Activated CD4-positive, alpha-beta T cell treated with anti-CD3 and anti-CD28 coated beads for 36 hours (primary cell): ENCODE results near the gene A3GALT2. TPM values are rescaled to one million over a fixed set of nuclear protein-coding genes. Genes with fewer than 3 reads are reported as not detected.
"Not testable (repeated sequence)": the region's sequence is repeated elsewhere in the genome, so short reads cannot be mapped to it uniquely, and the experiment has no call there.

ENCODE experiments used
- ATAC-seq: fragments of 200-7000 bp; cut with Tn5 transposase; one replicate; pipeline ENCODE4 v1.10.0; 2021; ENCODE audit warnings: mild to moderate bottlenecking, moderate library complexity
- CTCF ChIA-PET: fragments of 350-600 bp; sonication (Branson Sonifier 250); formaldehyde crosslinking; loops from one replicate; lab custom pipeline; 2021; ENCODE audit warnings: antibody characterized with exemption; lab: Charles Lee
- POLR2A ChIA-PET: fragments of 350-600 bp; sonication (Branson Sonifier 250); formaldehyde crosslinking; loops from one replicate; lab custom pipeline; 2021; ENCODE audit warnings: antibody characterized with exemption, inconsistent platforms; lab: Charles Lee
- DNase-seq: peaks from one replicate; pipeline ENCODE4 v3.0.0-alpha.2; 2020
- H3K27ac Mint-ChIP-seq: one replicate; pipeline ENCODE4 v1.8.0; 2021; ENCODE audit warnings: mixed read lengths
- H3K27me3 Mint-ChIP-seq: one replicate; pipeline ENCODE4 v1.8.0; 2021; ENCODE audit warnings: mixed read lengths
- H3K36me3 Mint-ChIP-seq: one replicate; pipeline ENCODE4 v1.8.0; 2021; ENCODE audit warnings: low read depth, mixed read lengths
- H3K4me1 Mint-ChIP-seq: one replicate; pipeline ENCODE4 v1.8.0; 2021; ENCODE audit warnings: mixed read lengths
- H3K4me3 Mint-ChIP-seq: one replicate; pipeline ENCODE4 v1.8.0; 2021; ENCODE audit warnings: mild to moderate bottlenecking, moderate library complexity, mixed read lengths
- H3K9me3 Mint-ChIP-seq: one replicate; pipeline ENCODE4 v1.8.0; 2021; ENCODE audit warnings: low read depth, mixed read lengths
- intact Hi-C, 2 experiments: fragments of 100-400 bp; cut with DNase I in 1 of 2; cut with micrococcal nuclease in 1 of 2; formaldehyde crosslinking; loops; one replicate each; pipeline versions ENCODE4 v1.14.2 to v1.15.1; 2022 to 2024; cut with DNase I, micrococcal nuclease
- total RNA-seq, 2 experiments: library from RNA; stranded (reverse); gene quantifications; one replicate each; pipeline ENCODE4 v1.2.3, GENCODE V29; 2021

Gene A3GALT2
- total RNA-seq, 2 experiments from 2014 or later, result not detected

DNA sequence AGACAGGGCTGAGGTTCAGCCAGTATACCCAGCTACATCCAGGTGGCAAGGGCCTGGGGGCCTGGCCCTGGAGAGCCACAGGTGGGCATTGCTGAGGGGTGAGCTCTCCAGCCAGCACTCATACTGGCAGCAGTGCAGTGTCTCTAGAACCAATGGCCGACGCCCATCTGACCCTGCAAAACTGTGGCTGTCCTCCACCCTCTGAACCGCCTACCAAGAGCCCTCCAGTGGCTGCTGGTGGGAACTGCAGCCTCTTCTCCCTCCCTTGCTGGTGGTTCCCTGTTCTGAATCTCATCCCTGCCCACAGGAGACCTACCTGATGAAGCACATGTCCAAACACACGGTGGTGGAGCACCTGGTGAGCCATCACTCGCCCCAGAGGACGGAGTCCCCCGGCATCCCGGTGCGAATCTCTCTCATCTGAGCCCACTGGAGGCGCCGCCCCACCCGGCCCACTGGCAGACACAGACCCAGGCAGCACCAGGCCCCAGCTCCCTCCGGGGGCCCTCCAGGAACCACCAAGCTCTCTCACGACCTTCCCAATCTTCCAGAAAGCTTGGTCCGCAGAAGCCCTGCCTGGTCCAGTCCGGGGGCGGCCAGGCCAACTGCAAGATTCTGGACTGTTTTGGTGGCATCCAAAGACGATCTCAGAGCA is 22.1 kb downstream of the A3GALT2 start:
- H3K4me1 Mint-ChIP-seq, result peaks cover 9% of the 10 kb centered on the region
- H3K36me3 Mint-ChIP-seq, result peaks cover 6% of the 10 kb centered on the region
- H3K27ac Mint-ChIP-seq, result no peak overlapping the region
- ChIA-PET POLR2A (no interaction called here), CTCF (interaction anchor here (0.9 to 3.8 kb wide), 7 partner anchors 21 to 173 kb away, joined by 3 to 56 read pairs (median 4); partner anchors contain the start of gene ZSCAN20)
- H3K27me3 Mint-ChIP-seq, result no peaks in the 10 kb centered on the region
- no peaks in the 10 kb centered on the region for H3K9me3 Mint-ChIP-seq
- intact Hi-C loops, result no loop called here
- no peak overlapping the region for H3K4me3 Mint-ChIP-seq
- DNase-seq (peak; percentile 77), ATAC-seq (peak; percentile 62)

DNA sequence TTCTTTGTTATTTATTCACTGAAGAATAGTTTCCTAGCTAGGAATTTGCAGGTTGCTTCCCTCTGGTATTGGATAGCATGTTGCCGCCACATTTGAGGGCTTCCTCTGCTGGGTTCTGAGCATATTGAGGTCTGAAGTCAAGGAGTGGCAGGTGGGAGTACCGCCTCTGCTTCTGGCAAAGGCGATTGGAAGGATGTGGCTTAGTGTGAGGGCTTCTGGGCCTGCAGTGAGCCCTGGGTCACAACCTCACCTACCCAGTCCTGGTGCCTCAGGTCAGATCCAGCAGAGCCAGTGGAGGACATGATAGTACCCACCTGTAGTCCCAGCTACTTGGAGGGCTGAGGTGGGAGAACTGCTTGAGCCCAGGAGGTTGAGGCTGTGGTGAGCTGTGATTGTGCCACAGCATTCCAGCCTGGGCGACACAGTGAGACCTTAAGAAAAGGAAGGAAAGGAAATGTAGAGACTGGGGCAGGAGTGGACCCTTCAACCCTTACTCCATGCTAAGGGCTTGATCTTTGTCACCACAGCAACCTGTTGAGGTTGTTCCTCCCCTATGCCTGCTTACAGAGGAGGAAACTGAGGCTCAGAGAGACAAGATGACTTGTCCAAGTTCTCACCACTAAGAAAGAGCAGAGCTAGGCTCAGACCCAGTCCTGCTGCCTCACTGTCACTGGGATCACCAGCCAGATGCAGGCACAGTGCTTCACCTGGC is 22.8 kb downstream of the A3GALT2 start:
- Mint-ChIP-seq H3K4me3 (no peak overlapping the region), H3K4me1 (peaks cover 9% of the 10 kb centered on the region), H3K36me3 (peaks cover 6% of the 10 kb centered on the region), H3K27ac (no peak overlapping the region), H3K9me3 (no peaks in the 10 kb centered on the region), H3K27me3 (no peaks in the 10 kb centered on the region)
- POLR2A ChIA-PET, result interaction anchor here (0.6 kb wide), 1 partner anchor 158 kb away, joined by 4 read pairs; no protein-coding TSS in a partner anchor
- intact Hi-C loops, result no loop called here
- CTCF ChIA-PET, result interaction anchor here (0.6 to 3.8 kb wide), 14 partner anchors 8 to 350 kb away, joined by 3 to 56 read pairs (median 3); partner anchors contain the start of gene ZSCAN20
- DNase-seq (no peak), ATAC-seq (no peak)

DNA sequence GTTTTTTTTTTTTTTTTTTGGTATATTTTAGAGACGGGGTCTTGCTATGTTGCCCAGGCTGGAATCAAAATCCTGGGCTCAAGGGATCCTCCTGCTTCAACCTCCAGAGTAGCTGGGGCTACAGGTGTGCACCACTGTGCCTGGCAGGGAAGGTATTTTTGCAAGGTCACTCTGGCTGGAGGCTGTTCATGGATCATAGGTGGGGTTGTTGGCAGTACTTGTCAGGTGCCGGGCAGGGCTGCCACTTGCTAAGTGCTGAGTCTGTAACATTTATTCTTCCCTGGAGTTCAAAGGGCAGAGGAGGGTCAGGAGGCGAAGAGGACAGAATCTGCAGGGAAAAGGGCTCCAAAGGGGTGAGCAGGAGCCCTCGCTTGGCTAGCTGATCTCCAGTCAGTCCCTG is 24.1 kb downstream of the A3GALT2 start:
- Mint-ChIP-seq H3K27ac (no peak overlapping the region), H3K4me1 (peaks cover 2% of the 10 kb centered on the region)
- POLR2A ChIA-PET, result no interaction called here

DNA sequence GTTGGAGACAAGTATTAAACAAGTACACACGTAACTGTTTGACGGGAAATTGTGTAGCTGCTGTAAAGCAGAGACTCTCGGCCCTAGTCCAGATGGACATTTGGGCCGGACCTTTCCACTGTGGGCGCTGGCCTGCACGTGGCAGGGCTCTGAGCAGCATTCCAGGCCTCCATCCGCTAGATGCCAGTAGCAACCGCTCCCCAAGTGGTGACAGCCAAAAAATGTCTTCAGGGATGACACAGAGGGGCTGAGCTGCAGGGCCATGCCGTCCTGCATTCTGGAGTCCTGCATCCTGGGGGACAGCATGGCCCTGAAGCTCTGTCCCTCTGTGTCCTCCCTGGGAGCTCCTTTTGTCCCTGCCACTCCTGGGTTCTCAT is 24.8 kb downstream of the A3GALT2 start:
- Mint-ChIP-seq H3K4me1 (peaks cover 2% of the 10 kb centered on the region), H3K27me3 (no peaks in the 10 kb centered on the region), H3K4me3 (no peak overlapping the region), H3K36me3 (peaks cover 4% of the 10 kb centered on the region), H3K27ac (no peak overlapping the region), H3K9me3 (no peaks in the 10 kb centered on the region)
- ATAC-seq (no peak), DNase-seq (no peak)
- ChIA-PET CTCF (interaction anchor here (0.6 to 4.3 kb wide), 44 partner anchors 8 to 317 kb away, joined by 3 to 56 read pairs (median 4); partner anchors contain the start of genes A3GALT2 and ZSCAN20), POLR2A (interaction anchor here (0.6 kb wide), 2 partner anchors 23 to 185 kb away, joined by 3 to 4 read pairs; no protein-coding TSS in a partner anchor)
- intact Hi-C loops, result no loop called here

More for the DNA sequence above, 24.1 kb downstream of the A3GALT2 start:
- Mint-ChIP-seq H3K9me3 (no peaks in the 10 kb centered on the region), H3K27me3 (no peaks in the 10 kb centered on the region), H3K36me3 (peaks cover 6% of the 10 kb centered on the region), H3K4me3 (no peak overlapping the region)
- ATAC-seq, result no peak
- CTCF ChIA-PET, result interaction anchor here (0.6 to 4.3 kb wide), 20 partner anchors 9 to 669 kb away, joined by 3 to 56 read pairs (median 6); partner anchors contain the start of gene ZSCAN20
- intact Hi-C loops, result no loop called here
- no peak for DNase-seq

DNA sequence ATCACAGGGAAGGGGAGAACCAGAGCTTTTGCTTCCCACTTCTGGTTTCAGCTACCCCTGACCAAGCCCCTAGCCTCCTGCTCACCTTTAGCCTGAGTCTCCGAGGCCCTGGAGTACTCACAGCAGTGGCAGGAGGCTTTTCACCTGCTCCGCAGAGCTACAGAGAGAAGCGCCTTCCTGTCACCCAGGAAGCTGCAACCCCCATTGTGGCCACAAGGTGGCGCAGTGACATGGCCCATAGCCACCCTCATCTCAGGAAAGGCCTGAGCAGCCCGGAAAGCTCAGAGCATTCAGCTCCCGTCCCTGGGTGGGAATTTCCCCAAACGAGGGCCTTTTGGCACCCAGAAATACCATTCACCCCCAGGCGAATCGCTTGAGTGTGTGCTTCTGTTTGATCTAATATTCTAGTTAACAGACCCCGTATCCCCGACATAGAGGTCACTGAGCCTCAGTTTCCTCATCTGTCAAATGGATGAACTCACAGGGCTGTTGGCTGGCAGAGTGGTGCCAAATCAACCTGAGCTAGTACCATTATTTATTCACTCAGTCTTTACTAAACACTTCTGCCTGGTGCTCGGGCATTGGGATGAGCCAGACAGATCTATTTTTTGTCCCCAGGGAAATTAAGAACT is 25.3 kb downstream of the A3GALT2 start:
- POLR2A ChIA-PET, result interaction anchor here (0.6 kb wide), 2 partner anchors 24 to 186 kb away, joined by 3 to 4 read pairs; no protein-coding TSS in a partner anchor
- Mint-ChIP-seq H3K36me3 (peaks cover 4% of the 10 kb centered on the region), H3K4me1 (peaks cover 2% of the 10 kb centered on the region), H3K9me3 (no peaks in the 10 kb centered on the region), H3K27me3 (no peaks in the 10 kb centered on the region), H3K4me3 (no peak overlapping the region), H3K27ac (no peak overlapping the region)
- intact Hi-C loops, result loop anchor here (1.0 to 2.0 kb wide), 3 partner anchors 72 to 317 kb away; no protein-coding TSS in a partner anchor
- DNase-seq, result peak; percentile 93
- peak; percentile 93 for ATAC-seq
- CTCF ChIA-PET, result interaction anchor here (0.6 to 4.3 kb wide), 49 partner anchors 8 to 317 kb away, joined by 3 to 56 read pairs (median 4); partner anchors contain the start of genes A3GALT2 and ZSCAN20

DNA sequence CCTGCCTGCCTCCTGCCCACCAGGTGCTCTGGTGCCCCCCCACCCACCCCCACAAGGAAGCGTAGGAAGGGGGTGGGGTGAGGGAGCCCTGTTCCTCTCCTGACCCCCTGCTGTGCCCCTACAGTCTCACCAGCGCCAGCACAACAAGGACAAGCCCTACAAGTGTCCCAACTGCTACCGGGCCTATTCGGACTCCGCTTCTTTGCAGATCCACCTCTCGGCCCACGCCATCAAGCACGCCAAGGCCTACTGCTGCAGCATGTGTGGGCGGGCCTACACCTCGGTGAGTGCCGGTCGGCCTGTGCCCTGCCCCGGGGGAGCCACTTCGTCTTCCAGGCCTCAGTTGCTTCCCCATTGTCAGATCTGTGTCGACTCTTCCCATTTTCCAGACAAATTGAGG is 25.9 kb downstream of the A3GALT2 start:
- ChIA-PET CTCF (interaction anchor here (0.6 to 4.3 kb wide), 37 partner anchors 9 to 318 kb away, joined by 3 to 56 read pairs (median 5); partner anchors contain the start of genes A3GALT2 and ZSCAN20), POLR2A (no interaction called here)
- H3K36me3 Mint-ChIP-seq, result peaks cover 4% of the 10 kb centered on the region
- DNase-seq (no peak), ATAC-seq (no peak)
- no peaks in the 10 kb centered on the region for H3K27me3 Mint-ChIP-seq
- H3K27ac Mint-ChIP-seq, result no peak overlapping the region
- H3K9me3 Mint-ChIP-seq, result no peaks in the 10 kb centered on the region
- H3K4me3 Mint-ChIP-seq, result no peak overlapping the region
- peaks cover 2% of the 10 kb centered on the region for H3K4me1 Mint-ChIP-seq
- intact Hi-C loops, result loop anchor here (1.0 to 2.0 kb wide), 3 partner anchors 72 to 318 kb away; no protein-coding TSS in a partner anchor

DNA sequence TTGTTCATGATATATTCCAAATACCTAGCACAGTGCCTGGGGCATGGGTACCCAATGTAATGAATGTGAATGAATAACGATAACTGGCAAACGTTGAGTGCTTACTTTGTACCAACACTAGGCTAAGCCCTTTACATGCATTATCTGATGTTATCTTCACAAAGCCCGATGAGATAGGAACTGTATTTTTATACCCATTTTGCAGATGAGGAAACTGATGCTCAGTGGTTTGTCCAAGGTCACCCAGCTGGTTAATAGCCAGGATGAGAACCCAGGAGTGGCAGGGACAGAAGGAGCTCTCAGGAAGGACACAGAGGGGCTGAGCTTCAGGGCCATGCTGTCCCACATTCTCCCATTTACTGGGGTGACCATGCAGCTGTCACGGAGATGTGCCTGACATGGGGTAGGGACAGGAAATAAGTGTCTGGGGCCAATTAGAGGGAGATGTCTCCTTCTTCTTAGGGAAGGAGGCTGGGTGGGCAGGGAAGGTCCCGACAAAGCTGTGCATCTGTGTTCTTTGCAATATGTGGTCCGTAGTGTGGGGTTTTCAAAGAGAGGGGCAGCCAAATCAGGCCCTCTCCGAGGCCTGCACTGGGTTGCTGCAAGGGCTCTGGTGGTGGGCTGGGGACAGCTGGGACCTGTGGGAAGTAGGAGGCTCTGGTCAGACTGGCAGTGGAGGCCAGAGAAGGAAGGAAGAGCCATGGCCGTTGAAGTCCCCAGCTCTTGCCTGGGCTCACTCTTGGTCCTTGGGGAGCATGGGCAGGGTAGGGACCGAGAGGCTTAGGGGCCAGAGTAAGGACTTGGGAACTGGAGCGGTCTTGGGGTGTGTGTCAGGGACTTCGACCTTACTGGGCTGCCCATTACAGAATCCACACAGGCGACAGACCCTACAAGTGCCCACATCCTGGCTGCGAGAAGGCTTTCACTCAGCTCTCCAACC is 26.6 kb downstream of the A3GALT2 start:
- peaks cover 2% of the 10 kb centered on the region for H3K4me1 Mint-ChIP-seq
- POLR2A ChIA-PET, result no interaction called here
- no peaks in the 10 kb centered on the region for H3K9me3 Mint-ChIP-seq
- no peak for DNase-seq
- peaks cover 10% of the 10 kb centered on the region for H3K36me3 Mint-ChIP-seq
- CTCF ChIA-PET, result interaction anchor here (0.8 to 4.3 kb wide), 11 partner anchors 11 to 318 kb away, joined by 3 to 56 read pairs (median 9); partner anchors contain the start of gene ZSCAN20
- intact Hi-C loops, result loop anchor here (1.0 to 2.0 kb wide), 3 partner anchors 73 to 318 kb away; no protein-coding TSS in a partner anchor
- H3K4me3 Mint-ChIP-seq, result no peak overlapping the region
- no peaks in the 10 kb centered on the region for H3K27me3 Mint-ChIP-seq
- ATAC-seq, result no peak
- peak overlapping the region; percentile 52 for H3K27ac Mint-ChIP-seq

DNA sequence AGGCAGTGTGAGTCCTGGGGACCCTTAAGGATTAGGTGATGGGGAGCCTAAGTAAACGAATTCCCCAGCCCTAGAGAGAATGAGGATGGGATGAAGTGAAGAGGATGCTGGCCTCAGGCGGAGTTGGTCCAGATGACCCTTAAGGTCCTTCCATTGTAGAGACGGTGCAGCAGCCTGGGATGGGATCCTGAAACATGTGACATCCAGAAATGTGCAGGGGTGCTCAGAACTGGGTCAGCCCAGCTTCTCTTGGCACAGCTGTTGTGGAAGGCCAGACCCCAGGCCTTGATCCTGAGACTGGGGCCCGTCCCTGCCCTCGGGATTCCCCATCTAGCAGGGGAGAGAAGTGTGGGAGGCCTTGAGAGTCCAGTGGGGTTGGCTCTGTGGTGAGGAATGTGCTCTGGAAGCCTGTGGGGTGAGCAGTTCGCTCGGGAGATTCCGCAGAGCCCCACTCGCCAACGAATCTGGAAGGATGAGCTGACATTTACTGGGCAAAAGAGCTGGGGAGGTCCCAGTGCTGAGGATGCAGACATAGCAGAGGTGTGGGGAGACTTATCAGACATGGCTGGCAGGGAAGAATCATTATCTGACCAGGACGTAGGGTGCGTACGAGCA is 28.1 kb downstream of the A3GALT2 start:
- H3K4me3 Mint-ChIP-seq, result no peak overlapping the region
- peaks cover 17% of the 10 kb centered on the region for H3K36me3 Mint-ChIP-seq
- CTCF ChIA-PET, result interaction anchor here (4.3 kb wide), 1 partner anchor 178 kb away, joined by 40 read pairs; the partner anchor contains the start of gene ZSCAN20
- ATAC-seq, result no peak
- H3K27ac Mint-ChIP-seq, result no peak overlapping the region
- no peaks in the 10 kb centered on the region for H3K9me3 Mint-ChIP-seq
- POLR2A ChIA-PET, result no interaction called here
- DNase-seq, result no peak
- H3K27me3 Mint-ChIP-seq, result no peaks in the 10 kb centered on the region
- peaks cover 2% of the 10 kb centered on the region for H3K4me1 Mint-ChIP-seq
- intact Hi-C loops, result no loop called here

DNA sequence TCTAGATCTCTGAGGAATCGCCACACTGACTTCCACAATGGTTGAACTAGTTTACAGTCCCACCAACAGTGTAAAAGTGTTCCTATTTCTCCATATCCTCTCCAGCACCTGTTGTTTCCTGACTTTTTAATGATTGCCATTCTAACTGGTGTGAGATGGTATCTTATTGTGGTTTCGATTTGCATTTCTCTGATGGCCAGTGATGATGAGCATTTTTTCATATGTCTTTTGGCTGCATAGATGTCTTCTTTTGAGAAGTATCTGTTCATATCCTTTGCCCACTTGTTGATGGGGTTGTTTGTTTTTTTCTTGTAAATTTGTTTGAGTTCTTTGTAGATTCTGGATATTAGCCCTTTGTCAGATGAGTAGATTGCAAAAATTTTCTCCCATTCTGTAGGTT is 30.3 kb downstream of the A3GALT2 start:
- not testable (repeated sequence) for H3K9me3 Mint-ChIP-seq, ATAC-seq

DNA sequence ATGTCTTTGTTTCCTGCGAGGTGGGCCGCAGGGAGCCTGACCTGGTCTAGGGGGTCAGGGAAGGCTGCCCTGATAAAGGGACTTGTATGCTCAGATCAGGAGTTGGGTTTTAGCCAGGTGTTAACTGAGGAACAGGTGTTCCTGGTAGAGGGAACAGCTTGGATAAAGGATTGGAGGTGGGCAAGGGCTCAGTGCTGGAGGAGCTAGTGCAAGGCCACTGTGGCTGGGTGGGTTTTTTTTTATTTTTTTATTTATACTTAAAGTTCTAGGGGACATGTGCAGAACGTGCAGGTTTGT is 31.1 kb downstream of the A3GALT2 start:
- no peaks in the 10 kb centered on the region for H3K27me3 Mint-ChIP-seq
- ATAC-seq (no peak), DNase-seq (no peak)
- no peak overlapping the region for H3K27ac Mint-ChIP-seq
- peaks cover 13% of the 10 kb centered on the region for H3K36me3 Mint-ChIP-seq
- intact Hi-C loops, result no loop called here
- H3K4me3 Mint-ChIP-seq, result no peak overlapping the region
- no peaks in the 10 kb centered on the region for H3K9me3 Mint-ChIP-seq
- ChIA-PET POLR2A (no interaction called here), CTCF (interaction anchor here (0.5 kb wide), 1 partner anchor 115 kb away, joined by 3 read pairs; no protein-coding TSS in a partner anchor)
- H3K4me1 Mint-ChIP-seq, result no peaks in the 10 kb centered on the region

More for the DNA sequence above, 30.3 kb downstream of the A3GALT2 start:
- CTCF ChIA-PET, H3K4me3 Mint-ChIP-seq, intact Hi-C loops, H3K4me1 Mint-ChIP-seq, H3K27me3 Mint-ChIP-seq, POLR2A ChIA-PET, H3K27ac Mint-ChIP-seq, DNase-seq: not testable (repeated sequence)
- peaks cover 13% of the 10 kb centered on the region for H3K36me3 Mint-ChIP-seq
